ENCODE measurements around the gene PRKAR2A.

DNA sequence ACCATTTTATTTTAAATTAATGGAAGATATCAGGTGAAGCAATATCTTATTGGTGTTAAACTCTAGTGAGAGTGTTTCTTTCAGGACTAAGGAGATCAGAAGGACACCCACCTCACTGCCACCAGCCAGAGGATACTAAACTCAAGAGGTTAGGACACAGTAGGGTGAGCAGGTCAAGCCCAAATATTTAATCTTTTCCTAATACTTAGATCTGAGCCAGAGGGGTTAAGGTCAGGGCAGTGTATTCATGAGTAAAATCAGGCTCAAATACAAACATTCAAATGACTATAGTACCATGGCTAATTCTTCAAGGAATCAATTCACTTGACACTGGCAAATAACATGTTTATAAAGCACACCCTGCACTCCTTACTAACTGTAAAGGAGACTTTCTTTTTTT, 65.6 kb downstream of the PRKAR2A start:
- TF ChIP-seq, protein P1, sequence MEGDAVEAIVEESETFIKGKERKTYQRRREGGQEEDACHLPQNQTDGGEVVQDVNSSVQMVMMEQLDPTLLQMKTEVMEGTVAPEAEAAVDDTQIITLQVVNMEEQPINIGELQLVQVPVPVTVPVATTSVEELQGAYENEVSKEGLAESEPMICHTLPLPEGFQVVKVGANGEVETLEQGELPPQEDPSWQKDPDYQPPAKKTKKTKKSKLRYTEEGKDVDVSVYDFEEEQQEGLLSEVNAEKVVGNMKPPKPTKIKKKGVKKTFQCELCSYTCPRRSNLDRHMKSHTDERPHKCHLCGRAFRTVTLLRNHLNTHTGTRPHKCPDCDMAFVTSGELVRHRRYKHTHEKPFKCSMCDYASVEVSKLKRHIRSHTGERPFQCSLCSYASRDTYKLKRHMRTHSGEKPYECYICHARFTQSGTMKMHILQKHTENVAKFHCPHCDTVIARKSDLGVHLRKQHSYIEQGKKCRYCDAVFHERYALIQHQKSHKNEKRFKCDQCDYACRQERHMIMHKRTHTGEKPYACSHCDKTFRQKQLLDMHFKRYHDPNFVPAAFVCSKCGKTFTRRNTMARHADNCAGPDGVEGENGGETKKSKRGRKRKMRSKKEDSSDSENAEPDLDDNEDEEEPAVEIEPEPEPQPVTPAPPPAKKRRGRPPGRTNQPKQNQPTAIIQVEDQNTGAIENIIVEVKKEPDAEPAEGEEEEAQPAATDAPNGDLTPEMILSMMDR (IDR thresholded peaks at IDR 0.05), result no peak
- no peak for TF ChIP-seq POLR2A (IDR thresholded peaks at IDR 0.05)
